Uterus (tissue), 2 donors: ENCODE data around the gene ADD3.

Experiments used
- POLR2A ChIP-seq, 2 donors: fragments of 450-650 bp; IDR thresholded peaks; one replicate each; pipeline ENCODE4 v1.6.1; 2016; ENCODE audit warnings: antibody characterized with exemption in 2 of 2, mild to moderate bottlenecking in 1 of 2, moderate library complexity in 1 of 2
- TF ChIP-seq, protein P1 (sequence below), 4 experiments: fragments of 200-600 bp in 2 of 4; fragments of 450-650 bp in 2 of 4; sonication (generic) in 2 of 4; IDR thresholded peaks; one replicate each; pipeline ENCODE4 v1.5.1; 2016 to 2019; ENCODE audit warnings: antibody characterized with exemption in 4 of 4, mild to moderate bottlenecking in 2 of 4, moderate library complexity in 1 of 4

DNA sequence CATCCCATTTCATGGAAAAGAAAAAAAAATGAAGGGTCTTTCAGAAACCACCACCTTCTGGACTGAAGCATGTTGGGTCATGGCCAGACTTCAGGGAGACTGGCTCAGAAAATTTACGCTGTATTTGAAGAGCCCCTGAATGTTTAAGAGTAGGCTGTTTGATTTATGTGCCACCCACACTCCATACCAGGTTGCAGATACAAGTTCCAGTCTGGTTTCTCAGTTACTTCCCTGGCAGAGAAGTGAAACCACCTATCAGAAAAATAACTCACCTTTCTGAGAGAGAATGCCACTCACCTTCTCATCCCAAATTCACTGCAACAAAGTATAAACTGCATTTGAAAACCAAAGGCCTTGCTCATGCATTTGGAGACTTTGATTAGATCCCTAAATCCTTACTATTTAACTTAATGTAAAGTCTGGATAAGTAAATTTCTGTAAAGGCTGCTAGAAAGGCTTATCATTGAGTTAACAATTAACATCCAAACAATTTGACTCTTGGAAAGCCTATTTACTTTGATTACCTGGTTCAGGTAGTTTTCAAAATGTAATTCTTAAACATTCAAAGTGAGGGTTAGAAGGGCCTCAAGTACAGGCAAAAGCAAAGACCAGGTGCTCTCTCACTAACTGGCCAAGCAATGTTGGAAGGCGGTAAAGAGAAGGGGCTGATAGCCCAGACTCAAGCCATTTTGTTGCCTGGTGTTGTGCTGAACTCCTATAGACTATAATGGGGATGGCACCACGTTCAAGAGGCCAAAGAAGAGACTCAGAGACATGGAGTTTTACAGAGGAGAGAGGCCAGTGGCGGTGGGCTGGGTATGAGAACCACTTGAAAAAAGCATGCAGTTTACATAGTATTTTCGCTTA lies 12.8 kb upstream of the ADD3 start:
- TF ChIP-seq, protein P1, sequence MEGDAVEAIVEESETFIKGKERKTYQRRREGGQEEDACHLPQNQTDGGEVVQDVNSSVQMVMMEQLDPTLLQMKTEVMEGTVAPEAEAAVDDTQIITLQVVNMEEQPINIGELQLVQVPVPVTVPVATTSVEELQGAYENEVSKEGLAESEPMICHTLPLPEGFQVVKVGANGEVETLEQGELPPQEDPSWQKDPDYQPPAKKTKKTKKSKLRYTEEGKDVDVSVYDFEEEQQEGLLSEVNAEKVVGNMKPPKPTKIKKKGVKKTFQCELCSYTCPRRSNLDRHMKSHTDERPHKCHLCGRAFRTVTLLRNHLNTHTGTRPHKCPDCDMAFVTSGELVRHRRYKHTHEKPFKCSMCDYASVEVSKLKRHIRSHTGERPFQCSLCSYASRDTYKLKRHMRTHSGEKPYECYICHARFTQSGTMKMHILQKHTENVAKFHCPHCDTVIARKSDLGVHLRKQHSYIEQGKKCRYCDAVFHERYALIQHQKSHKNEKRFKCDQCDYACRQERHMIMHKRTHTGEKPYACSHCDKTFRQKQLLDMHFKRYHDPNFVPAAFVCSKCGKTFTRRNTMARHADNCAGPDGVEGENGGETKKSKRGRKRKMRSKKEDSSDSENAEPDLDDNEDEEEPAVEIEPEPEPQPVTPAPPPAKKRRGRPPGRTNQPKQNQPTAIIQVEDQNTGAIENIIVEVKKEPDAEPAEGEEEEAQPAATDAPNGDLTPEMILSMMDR (IDR thresholded peaks at IDR 0.05): no peak
- TF ChIP-seq POLR2A (IDR thresholded peaks at IDR 0.05): no peak
